Endothelial cell of umbilical vein (primary cell): ENCODE measurements around the gene P2RX4. TPM values are rescaled to one million over a fixed set of nuclear protein-coding genes. Genes with fewer than 3 reads are reported as not detected.

Source experiments
- BruUV-seq: library from RNA; stranded (reverse); fragments of 400-500 nt; replicated peaks from 2 replicates; lab custom pipeline; 2021; lab: Mats Ljungman, UMichigan
- CTCF ChIA-PET: fragments of 300-600, 350-600 bp; sonication (Branson Sonifier 250); formaldehyde crosslinking; loops from one replicate; lab custom pipeline; 2021; ENCODE audit warnings: antibody characterized with exemption, inconsistent platforms; lab: Charles Lee
- POLR2A ChIA-PET: fragments of 300-600, 350-600 bp; sonication (Branson Sonifier 250); formaldehyde crosslinking; loops from one replicate; lab custom pipeline; 2021; ENCODE audit warnings: antibody characterized with exemption, inconsistent platforms; lab: Charles Lee
- DNase-seq: peaks from one replicate; pipeline ENCODE4 v3.0.0-alpha.2; 2011; ENCODE audit warnings: low read depth, low spot score
- FAIRE-seq: peaks from 2 replicates; lab custom pipeline; 2011; peaks lifted over from hg19 to GRCh38; lab: Jason Lieb, UNC
- H2AFZ ChIP-seq: 2 replicates; pipeline ENCODE4 v1.6.0; 2012; ENCODE audit warnings: low read depth, low read length, control low read depth, inconsistent platforms
- H3K27ac ChIP-seq: 2 replicates; pipeline ENCODE4 v1.5.1; 2011; ENCODE audit warnings: low read depth, mild to moderate bottlenecking, control low read depth, low read length, moderate library complexity; ENCODE audit not compliant: insufficient read depth
- H3K27me3 ChIP-seq, 2 experiments: 2 replicates each; pipeline versions ENCODE4 v1.6.0 to v1.6.1; 2011; ENCODE audit warnings: low read length in 2 of 2, mixed read lengths in 1 of 2; ENCODE audit not compliant: control insufficient read depth in 2 of 2, insufficient read depth in 2 of 2
- H3K36me3 ChIP-seq, 2 experiments: 2 replicates in 1 of 2; 3 replicates in 1 of 2; pipeline ENCODE4 v1.5.1; 2011; ENCODE audit warnings: low read length in 2 of 2, mild to moderate bottlenecking in 1 of 2, moderate library complexity in 1 of 2; ENCODE audit not compliant: control insufficient read depth in 2 of 2, insufficient read depth in 2 of 2; ENCODE audit errors: extremely low read depth in 1 of 2
- H3K4me1 ChIP-seq: 3 replicates; pipeline ENCODE4 v1.5.1; 2011; ENCODE audit warnings: mild to moderate bottlenecking, low read length; ENCODE audit not compliant: control insufficient read depth, insufficient read depth; ENCODE audit errors: extremely low read depth
- H3K4me2 ChIP-seq: 2 replicates; pipeline ENCODE4 v1.6.1; 2011; ENCODE audit warnings: low read length, control low read depth, mixed read lengths; ENCODE audit not compliant: insufficient read depth
- H3K4me3 ChIP-seq, 3 experiments: fragments of 200-600 bp in 1 of 3; sonication (generic), shearing (Covaris generic) in 1 of 3; replicated peaks in 1 of 3; 2 replicates each; pipeline ENCODE4 v1.5.1; 2011 to 2016; ENCODE audit warnings: control low read depth in 3 of 3, low read length in 3 of 3, mild to moderate bottlenecking in 2 of 3, inconsistent platforms in 1 of 3, low read depth in 1 of 3, moderate library complexity in 1 of 3; ENCODE audit not compliant: insufficient read depth in 1 of 3
- H3K79me2 ChIP-seq: 2 replicates; pipeline ENCODE4 v1.6.0; 2012; ENCODE audit warnings: low read length, inconsistent platforms; ENCODE audit not compliant: control insufficient read depth, insufficient read depth
- H3K9ac ChIP-seq: replicated peaks from 2 replicates; pipeline ENCODE3; 2011; ENCODE audit warnings: low read length, control low read depth; ENCODE audit not compliant: insufficient read depth; ENCODE audit errors: extremely low read depth
- H3K9me1 ChIP-seq: replicated peaks from 3 replicates; pipeline ENCODE4 v1.6.0; 2011; ENCODE audit warnings: mild to moderate bottlenecking, low read length; ENCODE audit not compliant: control insufficient read depth, insufficient read depth; ENCODE audit errors: extremely low read depth
- H3K9me3 ChIP-seq: replicated peaks from 2 replicates; pipeline ENCODE4 v1.5.1; 2012; ENCODE audit warnings: low read length, inconsistent platforms; ENCODE audit not compliant: control insufficient read depth, insufficient read depth
- H4K20me1 ChIP-seq: replicated peaks from 2 replicates; pipeline ENCODE3; 2011; ENCODE audit warnings: mild to moderate bottlenecking, low read length; ENCODE audit not compliant: control insufficient read depth, insufficient read depth; ENCODE audit errors: extremely low read depth
- EZH2 ChIP-seq: IDR thresholded peaks from 2 replicates; pipeline ENCODE4 v1.6.1; 2012; ENCODE audit warnings: borderline replicate concordance, low read depth, mild to moderate bottlenecking, moderate library complexity, low read length, inconsistent platforms; ENCODE audit not compliant: severe bottlenecking
- FOS ChIP-seq: IDR thresholded peaks from 2 replicates; pipeline ENCODE4 v1.6.1; 2011; ENCODE audit warnings: mild to moderate bottlenecking, low read length, moderate library complexity, borderline replicate concordance; ENCODE audit not compliant: insufficient read depth
- GATA2 ChIP-seq: IDR thresholded peaks from 2 replicates; pipeline ENCODE4 v1.7.0; 2011; ENCODE audit warnings: low read depth, mild to moderate bottlenecking, moderate library complexity, mixed read lengths, low read length; ENCODE audit not compliant: insufficient read length, insufficient read depth
- JUN ChIP-seq: IDR thresholded peaks from 2 replicates; pipeline ENCODE4 v1.6.1; 2011; ENCODE audit warnings: borderline replicate concordance, low read depth; ENCODE audit not compliant: insufficient read length, insufficient read depth
- MYC ChIP-seq: IDR thresholded peaks from one replicate; pipeline ENCODE4 v1.6.1; 2011; ENCODE audit warnings: mild to moderate bottlenecking, low read depth, low read length
- POLR2A ChIP-seq: IDR thresholded peaks from 2 replicates; pipeline ENCODE4 v1.6.1; 2012; ENCODE audit warnings: low read depth, mild to moderate bottlenecking, control low read depth, low read length
- POLR2AphosphoS5 ChIP-seq: IDR thresholded peaks from 2 replicates; pipeline ENCODE4 v1.6.1; 2012; ENCODE audit warnings: low read depth, mild to moderate bottlenecking, control low read depth, low read length, moderate library complexity; ENCODE audit not compliant: insufficient read depth
- dilution Hi-C: fragments of 300-500 bp; cut with MboI; formaldehyde crosslinking; loops from one replicate; pipeline ENCODE4 v1.15.0; 2019; ENCODE audit warnings: low sequenced_read_pairs; ENCODE audit not compliant: extremely low pct_ligation_motif_present
- intact Hi-C: fragments of 100-400 bp; cut with micrococcal nuclease; formaldehyde crosslinking; loops from one replicate; pipeline ENCODE4 v1.10.0; 2022
- polyA plus RNA-seq, 4 experiments: library from polyadenylated mRNA; depleted of rRNA in 3 of 4; stranded (reverse) in 3 of 4; unstranded in 1 of 4; fragments of >200 nt; gene quantifications; 2 replicates each; pipeline versions ENCODE4 v1.2.1 to v1.2.3, GENCODE V29; 2011 to 2012; ENCODE audit warnings: missing spikeins in 1 of 4
- total RNA-seq: library from RNA; stranded (reverse); gene quantifications from 2 replicates; pipeline ENCODE4 v1.2.3, GENCODE V29; 2021
- TF ChIP-seq, protein P1 (sequence below): IDR thresholded peaks from 2 replicates; pipeline ENCODE4 v1.6.1; 2011; ENCODE audit not compliant: insufficient read depth, insufficient read length
- TF ChIP-seq, protein P2 (sequence below), 2 donors: IDR thresholded peaks; 1 replicate in 1 of 2; 2 replicates in 1 of 2; pipeline ENCODE4 v1.5.1; 2011; ENCODE audit warnings: low read length in 2 of 2, mild to moderate bottlenecking in 2 of 2, moderate library complexity in 2 of 2, control low read depth in 1 of 2, inconsistent platforms in 1 of 2, low read depth in 1 of 2; ENCODE audit not compliant: insufficient read depth in 1 of 2; ENCODE audit errors: extremely low read depth in 1 of 2

P2RX4 gene
- total and polyA plus RNA-seq, 2 donors (not counting 3 experiments of a cell fraction or from before 2014, with no cell fraction given): 92.8 to 116 TPM

DNA sequence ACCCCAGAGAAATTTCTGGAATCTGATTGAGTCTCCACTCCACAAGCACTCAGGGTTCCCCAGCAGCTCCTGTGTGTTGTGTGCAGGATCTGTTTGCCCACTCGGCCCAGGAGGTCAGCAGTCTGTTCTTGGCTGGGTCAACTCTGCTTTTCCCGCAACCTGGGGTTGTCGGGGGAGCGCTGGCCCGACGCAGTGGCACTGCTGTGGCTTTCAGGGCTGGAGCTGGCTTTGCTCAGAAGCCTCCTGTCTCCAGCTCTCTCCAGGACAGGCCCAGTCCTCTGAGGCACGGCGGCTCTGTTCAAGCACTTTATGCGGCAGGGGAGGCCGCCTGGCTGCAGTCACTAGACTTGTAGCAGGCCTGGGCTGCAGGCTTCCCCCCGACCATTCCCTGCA, 23.7 kb downstream of the P2RX4 start:
- no TSS peak for BruUV-seq
- Histone ChIP-seq H3K4me1 (peaks cover 9% of the 10 kb centered on the region), H4K20me1 (no peaks in the 10 kb centered on the region), H3K27ac (no peak overlapping the region), H3K4me3 (no peak overlapping the region), H3K27me3 (no peaks in the 10 kb centered on the region), H3K4me2 (no peak overlapping the region), H3K9ac (no peak overlapping the region), H3K79me2 (no peaks in the 10 kb centered on the region), H3K36me3 (peaks cover 3 to 18% of the 10 kb centered on the region in 2 experiments), H2AFZ (no peak overlapping the region), H3K9me1 (no peaks in the 10 kb centered on the region), H3K9me3 (no peaks in the 10 kb centered on the region)
- dilution Hi-C loops (no loop called here), intact Hi-C loops (no loop called here)
- FAIRE-seq (no peak), DNase-seq (no peak)
- TF ChIP-seq EZH2 (no peak), POLR2AphosphoS5 (no peak), GATA2 (no peak), JUN (no peak), POLR2A (no peak), MYC (no peak), FOS (no peak)
- TF ChIP-seq, protein P1, sequence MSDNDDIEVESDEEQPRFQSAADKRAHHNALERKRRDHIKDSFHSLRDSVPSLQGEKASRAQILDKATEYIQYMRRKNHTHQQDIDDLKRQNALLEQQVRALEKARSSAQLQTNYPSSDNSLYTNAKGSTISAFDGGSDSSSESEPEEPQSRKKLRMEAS: no peak
- TF ChIP-seq, protein P2, sequence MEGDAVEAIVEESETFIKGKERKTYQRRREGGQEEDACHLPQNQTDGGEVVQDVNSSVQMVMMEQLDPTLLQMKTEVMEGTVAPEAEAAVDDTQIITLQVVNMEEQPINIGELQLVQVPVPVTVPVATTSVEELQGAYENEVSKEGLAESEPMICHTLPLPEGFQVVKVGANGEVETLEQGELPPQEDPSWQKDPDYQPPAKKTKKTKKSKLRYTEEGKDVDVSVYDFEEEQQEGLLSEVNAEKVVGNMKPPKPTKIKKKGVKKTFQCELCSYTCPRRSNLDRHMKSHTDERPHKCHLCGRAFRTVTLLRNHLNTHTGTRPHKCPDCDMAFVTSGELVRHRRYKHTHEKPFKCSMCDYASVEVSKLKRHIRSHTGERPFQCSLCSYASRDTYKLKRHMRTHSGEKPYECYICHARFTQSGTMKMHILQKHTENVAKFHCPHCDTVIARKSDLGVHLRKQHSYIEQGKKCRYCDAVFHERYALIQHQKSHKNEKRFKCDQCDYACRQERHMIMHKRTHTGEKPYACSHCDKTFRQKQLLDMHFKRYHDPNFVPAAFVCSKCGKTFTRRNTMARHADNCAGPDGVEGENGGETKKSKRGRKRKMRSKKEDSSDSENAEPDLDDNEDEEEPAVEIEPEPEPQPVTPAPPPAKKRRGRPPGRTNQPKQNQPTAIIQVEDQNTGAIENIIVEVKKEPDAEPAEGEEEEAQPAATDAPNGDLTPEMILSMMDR (IDR thresholded peaks at IDR 0.05; ENCODE audit: extremely low read depth in 1 of 2, insufficient read depth in 1 of 2, low read depth in 1 of 2, low read length in 2 of 2): no peak
- ChIA-PET POLR2A (no interaction called here), CTCF (no interaction called here)
